ENCODE measurements around the gene NXN. TPM values are rescaled to one million over a fixed set of nuclear protein-coding genes. Genes with fewer than 3 reads are reported as not detected.
"Not testable (repeated sequence)": the region's sequence is repeated elsewhere in the genome, so short reads cannot be mapped to it uniquely, and the experiment has no call there.

NXN gene
- total RNA-seq, 1 experiment from 2014 or later: 57.3 TPM

- no peaks in the 10 kb centered on the region for H3K4me1 Mint-ChIP-seq (ENCODE audit: insufficient read depth, unreplicated experiment)
- no peaks in the 10 kb centered on the region for H3K9me3 Mint-ChIP-seq (ENCODE audit: unreplicated experiment)
- TF ChIP-seq, protein P1, sequence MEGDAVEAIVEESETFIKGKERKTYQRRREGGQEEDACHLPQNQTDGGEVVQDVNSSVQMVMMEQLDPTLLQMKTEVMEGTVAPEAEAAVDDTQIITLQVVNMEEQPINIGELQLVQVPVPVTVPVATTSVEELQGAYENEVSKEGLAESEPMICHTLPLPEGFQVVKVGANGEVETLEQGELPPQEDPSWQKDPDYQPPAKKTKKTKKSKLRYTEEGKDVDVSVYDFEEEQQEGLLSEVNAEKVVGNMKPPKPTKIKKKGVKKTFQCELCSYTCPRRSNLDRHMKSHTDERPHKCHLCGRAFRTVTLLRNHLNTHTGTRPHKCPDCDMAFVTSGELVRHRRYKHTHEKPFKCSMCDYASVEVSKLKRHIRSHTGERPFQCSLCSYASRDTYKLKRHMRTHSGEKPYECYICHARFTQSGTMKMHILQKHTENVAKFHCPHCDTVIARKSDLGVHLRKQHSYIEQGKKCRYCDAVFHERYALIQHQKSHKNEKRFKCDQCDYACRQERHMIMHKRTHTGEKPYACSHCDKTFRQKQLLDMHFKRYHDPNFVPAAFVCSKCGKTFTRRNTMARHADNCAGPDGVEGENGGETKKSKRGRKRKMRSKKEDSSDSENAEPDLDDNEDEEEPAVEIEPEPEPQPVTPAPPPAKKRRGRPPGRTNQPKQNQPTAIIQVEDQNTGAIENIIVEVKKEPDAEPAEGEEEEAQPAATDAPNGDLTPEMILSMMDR (IDR thresholded peaks at IDR 0.05; ENCODE audit: unreplicated experiment): no peak
- H3K4me3 Mint-ChIP-seq (ENCODE audit: unreplicated experiment): no peak overlapping the region
- H3K27me3 Mint-ChIP-seq (ENCODE audit: insufficient read depth, unreplicated experiment): no peaks in the 10 kb centered on the region
- DNase-seq (ENCODE audit: unreplicated experiment): no peak
- H3K27ac Mint-ChIP-seq (ENCODE audit: low read depth, unreplicated experiment): no peak overlapping the region
- intact Hi-C loops (cut with micrococcal nuclease): no loop called here
- CTCF ChIA-PET: no interaction called here
- POLR2A ChIA-PET: no interaction called here
- H3K36me3 Mint-ChIP-seq (ENCODE audit: insufficient read depth, unreplicated experiment): peaks cover 53% of the 10 kb centered on the region
- BruUV-seq (replicated peaks): no TSS peak
Measured at GRCh38 chr17:789160-789840, 190.3 kb downstream of the NXN start.

GRCh38 chr17:788551-788950 lies 191.0 kb downstream of the NXN start:
- no peaks in the 10 kb centered on the region for H3K9me3 Mint-ChIP-seq (ENCODE audit: unreplicated experiment)
- no peak for DNase-seq (ENCODE audit: unreplicated experiment)
- TF ChIP-seq, protein P1 (IDR thresholded peaks at IDR 0.05; ENCODE audit: unreplicated experiment): no peak
- no peak overlapping the region for H3K4me3 Mint-ChIP-seq (ENCODE audit: unreplicated experiment)
- peaks cover 5% of the 10 kb centered on the region for H3K4me1 Mint-ChIP-seq (ENCODE audit: insufficient read depth, unreplicated experiment)
- H3K27ac Mint-ChIP-seq (ENCODE audit: low read depth, unreplicated experiment): no peak overlapping the region
- intact Hi-C loops (cut with micrococcal nuclease): no loop called here
- POLR2A ChIA-PET: no interaction called here
- H3K36me3 Mint-ChIP-seq (ENCODE audit: insufficient read depth, unreplicated experiment): peaks cover 56% of the 10 kb centered on the region
- no TSS peak for BruUV-seq (replicated peaks)
- H3K27me3 Mint-ChIP-seq (ENCODE audit: insufficient read depth, unreplicated experiment): no peaks in the 10 kb centered on the region
- CTCF ChIA-PET: no interaction called here

DNA sequence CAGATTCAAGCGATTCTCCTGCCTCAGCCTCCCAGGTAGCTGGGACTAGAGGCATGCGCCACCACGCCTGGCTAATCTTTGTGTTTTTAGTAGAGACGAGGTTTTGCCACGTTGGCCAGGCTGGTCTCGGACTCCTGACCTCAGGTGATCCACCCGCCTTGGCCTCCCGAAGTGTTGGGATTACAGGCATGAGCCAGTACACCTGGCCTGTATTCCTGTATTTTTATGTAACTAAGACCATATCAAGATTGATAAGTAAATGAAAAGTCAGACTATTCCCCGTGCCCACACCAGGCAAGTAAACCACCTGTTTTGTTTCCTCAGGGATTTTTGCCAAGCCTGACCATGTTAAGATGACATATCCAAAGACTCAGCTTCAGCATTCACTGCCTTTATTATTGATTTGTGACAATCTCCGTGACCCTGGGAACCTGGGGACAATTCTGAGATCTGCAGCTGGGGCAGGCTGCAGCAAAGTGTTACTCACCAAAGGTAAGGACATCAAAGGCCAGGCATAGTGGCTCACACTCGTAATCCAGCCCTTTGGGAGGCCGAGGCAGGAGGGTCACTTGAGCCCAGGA lies 191.8 kb downstream of the NXN start:
- BruUV-seq (replicated peaks): no TSS peak
- Mint-ChIP-seq H3K36me3 (ENCODE audit: insufficient read depth, unreplicated experiment) (peaks cover 56% of the 10 kb centered on the region), H3K4me3 (ENCODE audit: unreplicated experiment) (no peak overlapping the region), H3K27me3 (ENCODE audit: insufficient read depth, unreplicated experiment) (no peaks in the 10 kb centered on the region), H3K4me1 (ENCODE audit: insufficient read depth, unreplicated experiment) (peaks cover 5% of the 10 kb centered on the region), H3K27ac (ENCODE audit: low read depth, unreplicated experiment) (no peak overlapping the region), H3K9me3 (ENCODE audit: unreplicated experiment) (no peaks in the 10 kb centered on the region)
- ChIA-PET CTCF (interaction anchor here (0.5 to 0.8 kb wide), 2 partner anchors 11 to 93 kb away, joined by 3 to 4 read pairs; no protein-coding TSS in a partner anchor), POLR2A (no interaction called here)
- TF ChIP-seq, protein P1 (IDR thresholded peaks at IDR 0.05; ENCODE audit: unreplicated experiment): no peak
- intact Hi-C loops (cut with micrococcal nuclease): no loop called here
- no peak for DNase-seq (ENCODE audit: unreplicated experiment)

DNA sequence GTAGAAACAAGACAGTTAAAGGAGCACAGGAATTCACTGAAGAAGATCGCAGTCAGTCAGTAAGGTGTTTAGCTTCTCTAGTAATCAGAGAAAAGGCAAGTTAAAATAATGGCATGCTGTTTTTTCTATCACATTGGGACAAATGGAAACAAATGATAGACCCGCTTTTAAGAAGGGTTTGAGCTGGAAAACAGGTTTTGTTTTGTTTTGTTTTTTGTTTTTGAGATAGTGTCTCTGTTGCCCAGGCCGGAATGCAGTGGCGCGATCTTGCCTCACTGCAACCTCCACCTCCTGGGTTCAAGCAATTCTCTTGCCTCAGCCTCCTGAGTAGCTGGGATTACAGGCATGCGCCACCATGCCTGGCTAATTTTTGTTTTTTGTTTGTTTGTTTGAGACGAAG lies 193.7 kb downstream of the NXN start:
- H3K27ac Mint-ChIP-seq (ENCODE audit: low read depth, unreplicated experiment); DNase-seq (ENCODE audit: unreplicated experiment); H3K27me3 Mint-ChIP-seq (ENCODE audit: insufficient read depth, unreplicated experiment); H3K4me3 Mint-ChIP-seq (ENCODE audit: unreplicated experiment); intact Hi-C loops (cut with micrococcal nuclease); BruUV-seq (replicated peaks); H3K9me3 Mint-ChIP-seq (ENCODE audit: unreplicated experiment): not testable (repeated sequence)
- H3K4me1 Mint-ChIP-seq (ENCODE audit: insufficient read depth, unreplicated experiment): peaks cover 10% of the 10 kb centered on the region
- ChIA-PET POLR2A (interaction anchor here (0.6 kb wide), 1 partner anchor 193 kb away, joined by 4 read pairs; the partner anchor contains the start of gene NXN), CTCF (interaction anchor here (0.5 to 1.2 kb wide), 3 partner anchors 89 to 336 kb away, joined by 3 to 5 read pairs (median 3); partner anchors contain the start of gene NXN)
- peaks cover 51% of the 10 kb centered on the region for H3K36me3 Mint-ChIP-seq (ENCODE audit: insufficient read depth, unreplicated experiment)
